Measurements from ENCODE around the gene NDFIP2.

GRCh38 chr13:79560954-79561353 is 80.0 kb downstream of the NDFIP2 start:
- TF ChIP-seq CTCF (IDR thresholded peaks at IDR 0.05) (no peak), POLR2A (IDR thresholded peaks at IDR 0.05) (no peak)
